Activated CD4-positive, alpha-beta memory T cell treated with anti-CD3 and anti-CD28 coated beads, Interleukin-2, amount 10 ng/mL, durations not matched to agents 7 days and 5 days (primary cell): ENCODE measurements around the gene TMEM91. TPM values are rescaled to one million over a fixed set of nuclear protein-coding genes. Genes with fewer than 3 reads are reported as not detected.

ENCODE experiments used
- CTCF ChIA-PET: fragments of 350-600 bp; sonication (Branson Sonifier 250); formaldehyde crosslinking; loops from one replicate; lab custom pipeline; 2021; ENCODE audit warnings: antibody characterized with exemption, inconsistent platforms; lab: Charles Lee
- POLR2A ChIA-PET: fragments of 350-600 bp; sonication (Branson Sonifier 250); formaldehyde crosslinking; loops from one replicate; lab custom pipeline; 2021; ENCODE audit warnings: antibody characterized with exemption; lab: Charles Lee
- DNase-seq: peaks from one replicate; pipeline ENCODE4 v3.0.0-alpha.2; 2020
- H3K27ac Mint-ChIP-seq: one replicate; pipeline ENCODE4 v1.8.0; 2021; ENCODE audit warnings: mild to moderate bottlenecking, mixed read lengths
- H3K27me3 Mint-ChIP-seq: one replicate; pipeline ENCODE4 v1.8.0; 2021; ENCODE audit warnings: mixed read lengths
- H3K36me3 Mint-ChIP-seq: one replicate; pipeline ENCODE4 v1.8.0; 2021; ENCODE audit warnings: low read depth, mixed read lengths
- H3K4me1 Mint-ChIP-seq: one replicate; pipeline ENCODE4 v1.8.0; 2021; ENCODE audit warnings: mixed read lengths
- H3K4me3 Mint-ChIP-seq: one replicate; pipeline ENCODE4 v1.8.0; 2021; ENCODE audit warnings: mild to moderate bottlenecking, mixed read lengths
- H3K9me3 Mint-ChIP-seq: one replicate; pipeline ENCODE4 v1.8.0; 2021; ENCODE audit warnings: mixed read lengths
- total RNA-seq, 2 experiments: library from RNA; stranded (reverse); gene quantifications; one replicate each; pipeline ENCODE4 v1.2.3, GENCODE V29; 2021

TMEM91 gene
- total RNA-seq, 2 experiments from 2014 or later, result 8.0 to 9.6 TPM

GRCh38 chr19:41421314-41421713, 45.0 kb downstream of the TMEM91 start:
- Mint-ChIP-seq H3K36me3 (peaks cover 25% of the 10 kb centered on the region), H3K27me3 (no peaks in the 10 kb centered on the region), H3K9me3 (no peaks in the 10 kb centered on the region), H3K4me3 (no peak overlapping the region), H3K27ac (no peak overlapping the region), H3K4me1 (peaks cover 10% of the 10 kb centered on the region)
- POLR2A ChIA-PET, result no interaction called here
- CTCF ChIA-PET, result no interaction called here
- no peak for DNase-seq

- DNase-seq, result no peak
- H3K27ac Mint-ChIP-seq, result no peak overlapping the region
- H3K4me3 Mint-ChIP-seq, result no peak overlapping the region
- peaks cover 26% of the 10 kb centered on the region for H3K36me3 Mint-ChIP-seq
- POLR2A ChIA-PET, result no interaction called here
- CTCF ChIA-PET, result no interaction called here
- no peaks in the 10 kb centered on the region for H3K9me3 Mint-ChIP-seq
- peaks cover 16% of the 10 kb centered on the region for H3K4me1 Mint-ChIP-seq
- H3K27me3 Mint-ChIP-seq, result no peaks in the 10 kb centered on the region
Observed at GRCh38 chr19:41421973-41422372, 45.6 kb downstream of the TMEM91 start.

- Mint-ChIP-seq H3K4me3 (no peak overlapping the region), H3K36me3 (peaks cover 24% of the 10 kb centered on the region), H3K4me1 (peaks cover 20% of the 10 kb centered on the region), H3K27me3 (no peaks in the 10 kb centered on the region), H3K27ac (no peak overlapping the region), H3K9me3 (no peaks in the 10 kb centered on the region)
- ChIA-PET POLR2A (no interaction called here), CTCF (no interaction called here)
- DNase-seq, result no peak
Observed at GRCh38 chr19:41422456-41422855, 46.1 kb downstream of the TMEM91 start.

- Mint-ChIP-seq H3K27ac (no peak overlapping the region), H3K4me3 (no peak overlapping the region), H3K27me3 (no peaks in the 10 kb centered on the region), H3K36me3 (peaks cover 26% of the 10 kb centered on the region), H3K9me3 (no peaks in the 10 kb centered on the region), H3K4me1 (peaks cover 25% of the 10 kb centered on the region)
- ChIA-PET CTCF (no interaction called here), POLR2A (no interaction called here)
- DNase-seq, result no peak
Observed at GRCh38 chr19:41422955-41423354, 46.6 kb downstream of the TMEM91 start.

GRCh38 chr19:41424335-41425173, 48.2 kb downstream of the TMEM91 start:
- Mint-ChIP-seq H3K4me3 (peak overlapping the region; percentile 8), H3K27me3 (no peaks in the 10 kb centered on the region), H3K9me3 (no peaks in the 10 kb centered on the region), H3K4me1 (peaks cover 38% of the 10 kb centered on the region), H3K27ac (peak overlapping the region; percentile 68), H3K36me3 (peaks cover 21% of the 10 kb centered on the region)
- ChIA-PET POLR2A (interaction anchor here (0.6 to 1.9 kb wide), 3 partner anchors 15 to 160 kb away, joined by 3 to 7 read pairs (median 4); partner anchors contain the start of genes DMAC2 and HNRNPUL1), CTCF (interaction anchor here (0.7 kb wide), 1 partner anchor 24 kb away, joined by 3 read pairs; no protein-coding TSS in a partner anchor)
- DNase-seq, result no peak

GRCh38 chr19:41425174-41426115, 49.1 kb downstream of the TMEM91 start:
- Mint-ChIP-seq H3K9me3 (no peaks in the 10 kb centered on the region), H3K27ac (peak overlapping the region; percentile 68), H3K4me3 (peak overlapping the region; percentile 8), H3K36me3 (peaks cover 18% of the 10 kb centered on the region), H3K4me1 (peaks cover 38% of the 10 kb centered on the region), H3K27me3 (no peaks in the 10 kb centered on the region)
- POLR2A ChIA-PET, result interaction anchor here (1.1 to 1.9 kb wide), 2 partner anchors 14 to 161 kb away, joined by 3 to 7 read pairs; partner anchors contain the start of genes DMAC2 and HNRNPUL1
- DNase-seq, result no peak
- CTCF ChIA-PET, result interaction anchor here (0.7 kb wide), 1 partner anchor 23 kb away, joined by 3 read pairs; no protein-coding TSS in a partner anchor

GRCh38 chr19:41426116-41426841, 49.9 kb downstream of the TMEM91 start:
- Mint-ChIP-seq H3K4me1 (peaks cover 41% of the 10 kb centered on the region), H3K27me3 (no peaks in the 10 kb centered on the region), H3K9me3 (no peaks in the 10 kb centered on the region), H3K36me3 (peaks cover 21% of the 10 kb centered on the region), H3K27ac (peak overlapping the region; percentile 16), H3K4me3 (peak overlapping the region; percentile 80)
- CTCF ChIA-PET, result interaction anchor here (0.6 to 2.3 kb wide), 3 partner anchors 13 to 61 kb away, joined by 3 to 9 read pairs (median 3); partner anchors contain the start of gene DMAC2
- POLR2A ChIA-PET, result interaction anchor here (1.0 to 3.9 kb wide), 3 partner anchors 13 to 118 kb away, joined by 3 to 30 read pairs (median 3); partner anchors contain the start of gene DMAC2
- DNase-seq, result no peak

- POLR2A ChIA-PET, result interaction anchor here (1.0 to 3.9 kb wide), 4 partner anchors 12 to 122 kb away, joined by 3 to 30 read pairs (median 4); partner anchors contain the start of gene DMAC2
- CTCF ChIA-PET, result interaction anchor here (0.6 to 2.3 kb wide), 4 partner anchors 13 to 472 kb away, joined by 3 to 9 read pairs (median 3); partner anchors contain the start of gene DMAC2
- H3K4me1 Mint-ChIP-seq, result peaks cover 45% of the 10 kb centered on the region
Observed at GRCh38 chr19:41426952-41427646, 50.8 kb downstream of the TMEM91 start, which contains the start of gene B3GNT8. Gene B3GNT8, minus strand, starts transcription at chr19:41427374. Its CDS starts 596 bp downstream, at chr19:41426778.

GRCh38 chr19:41427647-41428480, 51.5 kb downstream of the TMEM91 start:
- POLR2A ChIA-PET, result interaction anchor here (1.0 to 3.9 kb wide), 6 partner anchors 11 to 165 kb away, joined by 3 to 30 read pairs (median 4); partner anchors contain the start of gene DMAC2
- DNase-seq, result peak; percentile 64
- H3K4me3 Mint-ChIP-seq, result peak overlapping the region; percentile 80
- peaks cover 31% of the 10 kb centered on the region for H3K36me3 Mint-ChIP-seq
- CTCF ChIA-PET, result interaction anchor here (0.6 to 2.3 kb wide), 6 partner anchors 12 to 471 kb away, joined by 3 to 11 read pairs (median 4); partner anchors contain the start of gene DMAC2
- H3K9me3 Mint-ChIP-seq, result no peaks in the 10 kb centered on the region
- peaks cover 45% of the 10 kb centered on the region for H3K4me1 Mint-ChIP-seq
- peak overlapping the region; percentile 81 for H3K27ac Mint-ChIP-seq
- H3K27me3 Mint-ChIP-seq, result no peaks in the 10 kb centered on the region

More at GRCh38 chr19:41426952-41427646, 50.8 kb downstream of the TMEM91 start, which contains the start of gene B3GNT8:
- Mint-ChIP-seq H3K9me3 (no peaks in the 10 kb centered on the region), H3K27me3 (no peaks in the 10 kb centered on the region), H3K4me3 (peak within 1 kb of the TSS; percentile 80), H3K36me3 (peaks cover 25% of the 10 kb centered on the region), H3K27ac (peak within 1 kb of the TSS; percentile 81)
- DNase-seq, result peak; percentile 67

- Mint-ChIP-seq H3K4me1 (peaks cover 45% of the 10 kb centered on the region), H3K4me3 (peak overlapping the region; percentile 80), H3K36me3 (peaks cover 34% of the 10 kb centered on the region), H3K27ac (peak overlapping the region; percentile 63), H3K27me3 (no peaks in the 10 kb centered on the region), H3K9me3 (no peaks in the 10 kb centered on the region)
- ChIA-PET POLR2A (interaction anchor here (1.0 to 3.9 kb wide), 5 partner anchors 11 to 165 kb away, joined by 3 to 30 read pairs (median 4); partner anchors contain the start of gene DMAC2), CTCF (interaction anchor here (0.8 to 2.3 kb wide), 5 partner anchors 11 to 76 kb away, joined by 3 to 11 read pairs (median 7); partner anchors contain the start of gene DMAC2)
- no peak for DNase-seq
Observed at GRCh38 chr19:41428481-41428859, 52.1 kb downstream of the TMEM91 start.
